ENCODE measurements around the gene SBK3. TPM values are rescaled to one million over a fixed set of nuclear protein-coding genes. Genes with fewer than 3 reads are reported as not detected.

The SBK3 gene
- total RNA-seq, 1 donor from 2014 or later, result not detected

DNA sequence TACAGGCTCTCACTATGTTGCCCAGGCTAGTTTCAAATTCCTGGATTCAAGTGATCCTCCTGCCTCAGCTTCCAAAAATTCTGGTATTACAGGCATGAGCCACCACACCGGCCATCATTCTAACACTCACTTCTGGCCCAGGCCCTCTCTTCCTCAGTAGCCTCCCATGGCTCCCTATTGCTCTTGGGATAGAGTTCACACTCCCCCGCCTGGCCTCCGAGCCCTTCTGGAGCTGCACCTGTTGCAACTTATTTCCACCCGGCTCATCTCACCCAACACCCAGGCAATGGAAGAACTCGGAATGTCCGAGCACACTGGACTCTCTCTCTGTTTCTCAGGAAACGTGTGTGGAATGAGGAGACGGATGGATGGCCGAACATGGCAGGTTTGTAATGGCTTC is 9.0 kb upstream of the SBK3 start:
- Histone ChIP-seq H3K27me3 (no peaks in the 10 kb centered on the region), H3K4me3 (no peak overlapping the region), H3K27ac (no peak overlapping the region), H3K9me3 (no peaks in the 10 kb centered on the region), H3K4me1 (no peaks in the 10 kb centered on the region), H3K36me3 (no peaks in the 10 kb centered on the region)
- intact Hi-C loops (cut with DNase I), result no loop called here
- TF ChIP-seq, protein P1, sequence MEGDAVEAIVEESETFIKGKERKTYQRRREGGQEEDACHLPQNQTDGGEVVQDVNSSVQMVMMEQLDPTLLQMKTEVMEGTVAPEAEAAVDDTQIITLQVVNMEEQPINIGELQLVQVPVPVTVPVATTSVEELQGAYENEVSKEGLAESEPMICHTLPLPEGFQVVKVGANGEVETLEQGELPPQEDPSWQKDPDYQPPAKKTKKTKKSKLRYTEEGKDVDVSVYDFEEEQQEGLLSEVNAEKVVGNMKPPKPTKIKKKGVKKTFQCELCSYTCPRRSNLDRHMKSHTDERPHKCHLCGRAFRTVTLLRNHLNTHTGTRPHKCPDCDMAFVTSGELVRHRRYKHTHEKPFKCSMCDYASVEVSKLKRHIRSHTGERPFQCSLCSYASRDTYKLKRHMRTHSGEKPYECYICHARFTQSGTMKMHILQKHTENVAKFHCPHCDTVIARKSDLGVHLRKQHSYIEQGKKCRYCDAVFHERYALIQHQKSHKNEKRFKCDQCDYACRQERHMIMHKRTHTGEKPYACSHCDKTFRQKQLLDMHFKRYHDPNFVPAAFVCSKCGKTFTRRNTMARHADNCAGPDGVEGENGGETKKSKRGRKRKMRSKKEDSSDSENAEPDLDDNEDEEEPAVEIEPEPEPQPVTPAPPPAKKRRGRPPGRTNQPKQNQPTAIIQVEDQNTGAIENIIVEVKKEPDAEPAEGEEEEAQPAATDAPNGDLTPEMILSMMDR (IDR thresholded peaks at IDR 0.05), result no peak
- TF ChIP-seq POLR2AphosphoS5 (IDR thresholded peaks at IDR 0.05; ENCODE audit: insufficient read depth in 1 of 2, low read depth in 1 of 2), result no peak
- no peak for TF ChIP-seq POLR2A (IDR thresholded peaks at IDR 0.05)
- DNase-seq (ENCODE audit: extremely low spot score in 2 of 2), result no peak

DNA sequence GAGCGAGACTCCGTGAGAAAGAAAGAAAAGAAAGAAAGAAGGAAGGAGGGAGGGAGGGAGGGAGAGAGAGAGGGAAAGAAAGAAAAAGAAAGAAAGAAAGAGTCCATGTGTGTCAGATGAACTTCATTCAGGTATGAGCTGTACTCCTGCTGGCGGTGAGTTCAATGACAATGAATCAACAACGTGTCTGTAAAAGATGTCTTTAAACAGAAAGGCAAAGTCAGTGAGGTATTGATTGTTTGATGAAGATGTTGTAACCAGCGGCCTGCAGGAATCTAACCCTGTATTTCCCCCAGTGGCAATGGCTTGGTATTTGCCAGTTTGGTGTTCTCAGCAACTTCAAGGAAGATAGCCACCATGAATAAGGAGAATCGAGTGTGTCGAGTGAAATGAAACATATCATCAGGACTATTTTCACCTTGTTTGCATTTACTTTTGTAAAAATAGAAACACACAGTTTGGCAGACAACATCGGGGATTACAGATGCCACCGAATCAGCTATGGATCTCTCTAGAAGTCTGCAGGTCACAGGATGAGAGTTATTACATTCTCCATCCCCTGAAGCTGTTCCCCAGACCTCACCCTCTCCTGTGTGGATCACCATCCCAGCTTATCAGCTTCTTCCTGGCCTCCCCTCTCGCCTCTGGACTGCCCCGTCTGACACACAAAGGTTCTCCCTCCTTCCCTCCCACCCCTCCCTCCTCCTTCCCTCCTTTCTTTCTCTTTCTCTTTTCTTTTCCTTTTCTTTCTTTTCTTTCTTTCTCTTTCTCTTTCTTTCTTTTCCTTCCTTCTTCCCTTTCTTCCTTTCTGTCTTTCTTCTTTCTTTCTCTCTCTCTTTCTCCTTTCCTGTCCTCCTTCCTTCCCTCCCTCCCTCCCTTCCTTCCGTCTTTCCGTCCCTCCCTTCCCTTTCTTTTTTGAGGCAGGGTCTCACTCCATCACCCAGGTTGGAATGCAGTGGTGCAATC is 8.2 kb upstream of the SBK3 start:
- Histone ChIP-seq H3K27me3 (no peaks in the 10 kb centered on the region), H3K9me3 (no peaks in the 10 kb centered on the region)
- intact Hi-C loops (cut with DNase I), result no loop called here

DNA sequence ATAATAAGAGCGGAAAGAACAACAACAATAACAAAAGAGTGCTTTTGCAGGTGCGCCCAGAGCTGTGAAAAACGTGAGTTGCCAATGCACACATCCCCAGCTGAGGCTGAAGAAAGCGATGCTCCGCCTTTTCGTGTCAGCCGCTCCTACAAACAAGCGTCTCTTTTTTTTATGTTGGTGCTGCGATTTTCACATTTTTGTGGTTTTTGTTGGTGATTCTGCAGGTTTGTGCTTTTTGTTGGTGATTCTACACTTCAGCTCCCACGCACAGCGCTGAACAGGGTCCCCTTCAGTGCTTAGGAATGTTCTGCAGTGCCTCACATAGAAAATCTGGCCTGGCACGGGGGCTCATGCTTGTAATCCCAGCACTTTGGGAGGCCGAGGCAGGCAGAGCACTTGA is 7.3 kb upstream of the SBK3 start:
- no peak overlapping the region for H3K27ac ChIP-seq
- no peaks in the 10 kb centered on the region for H3K27me3 ChIP-seq
- H3K4me3 ChIP-seq, result no peak overlapping the region
- H3K9me3 ChIP-seq, result no peaks in the 10 kb centered on the region
- H3K4me1 ChIP-seq, result no peaks in the 10 kb centered on the region
- intact Hi-C loops (cut with DNase I), result no loop called here
- TF ChIP-seq, protein P1 (IDR thresholded peaks at IDR 0.05), result no peak
- TF ChIP-seq POLR2A (IDR thresholded peaks at IDR 0.05) (no peak), POLR2AphosphoS5 (IDR thresholded peaks at IDR 0.05; ENCODE audit: insufficient read depth in 1 of 2, low read depth in 1 of 2) (no peak)
- no peaks in the 10 kb centered on the region for H3K36me3 ChIP-seq
- no peak for DNase-seq (ENCODE audit: extremely low spot score in 2 of 2)

More for the DNA sequence above, 8.2 kb upstream of the SBK3 start:
- no peak for DNase-seq (ENCODE audit: extremely low spot score in 2 of 2)
- H3K4me1 ChIP-seq, result no peaks in the 10 kb centered on the region
- no peaks in the 10 kb centered on the region for H3K36me3 ChIP-seq
- H3K27ac ChIP-seq, result no peak overlapping the region
- no peak overlapping the region for H3K4me3 ChIP-seq
- TF ChIP-seq POLR2AphosphoS5 (IDR thresholded peaks at IDR 0.05; ENCODE audit: insufficient read depth in 1 of 2, low read depth in 1 of 2) (no peak), POLR2A (IDR thresholded peaks at IDR 0.05) (no peak)
- TF ChIP-seq, protein P1 (IDR thresholded peaks at IDR 0.05), result no peak

DNA sequence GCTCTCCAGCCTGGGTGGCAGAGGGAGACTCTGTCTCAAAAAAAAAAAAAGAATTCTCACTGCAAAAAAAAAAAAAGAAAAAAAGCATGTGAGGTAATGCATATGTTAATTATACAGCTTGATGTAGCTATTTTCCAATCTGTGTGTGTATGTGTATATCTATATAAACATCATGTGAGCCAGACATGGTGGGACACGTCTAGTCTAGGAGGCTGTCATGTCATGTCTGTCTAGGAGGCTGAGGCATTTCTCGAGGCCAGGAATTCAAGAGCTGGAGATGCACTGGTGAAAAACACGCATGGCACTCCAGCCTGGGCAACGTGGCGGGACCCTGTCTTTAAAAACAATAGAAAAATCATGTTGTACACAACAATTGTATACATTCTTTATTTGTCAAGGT is 6.9 kb upstream of the SBK3 start:
- H3K4me3 ChIP-seq, result no peak overlapping the region
- no peaks in the 10 kb centered on the region for H3K27me3 ChIP-seq
- H3K36me3 ChIP-seq, result no peaks in the 10 kb centered on the region
- H3K4me1 ChIP-seq, result no peaks in the 10 kb centered on the region
- intact Hi-C loops (cut with DNase I), result no loop called here
- TF ChIP-seq POLR2AphosphoS5 (IDR thresholded peaks at IDR 0.05; ENCODE audit: insufficient read depth in 1 of 2, low read depth in 1 of 2) (no peak), POLR2A (IDR thresholded peaks at IDR 0.05) (no peak)
- TF ChIP-seq, protein P1 (IDR thresholded peaks at IDR 0.05), result no peak
- H3K9me3 ChIP-seq, result no peaks in the 10 kb centered on the region
- no peak overlapping the region for H3K27ac ChIP-seq
- DNase-seq (ENCODE audit: extremely low spot score in 2 of 2), result no peak

DNA sequence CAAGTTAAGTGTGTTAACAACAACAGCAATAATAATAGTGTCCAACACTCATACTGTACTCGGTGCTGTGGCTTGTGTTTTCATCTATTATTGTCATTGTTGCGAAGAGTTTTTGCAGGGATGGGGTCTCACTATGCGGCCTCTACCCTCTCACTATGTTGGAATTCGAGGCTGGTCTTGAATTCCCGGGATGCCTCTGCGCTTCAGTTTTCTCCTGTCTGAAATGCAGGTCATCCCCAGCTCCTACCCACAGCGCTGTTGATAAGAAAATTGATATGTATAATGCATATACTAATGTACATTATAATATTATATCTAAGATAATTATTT is 4.9 kb upstream of the SBK3 start:
- intact Hi-C loops (cut with DNase I), result no loop called here
- no peak overlapping the region for H3K4me3 ChIP-seq
- H3K36me3 ChIP-seq, result no peaks in the 10 kb centered on the region
- TF ChIP-seq POLR2AphosphoS5 (IDR thresholded peaks at IDR 0.05; ENCODE audit: insufficient read depth in 1 of 2, low read depth in 1 of 2) (no peak), POLR2A (IDR thresholded peaks at IDR 0.05) (no peak)
- TF ChIP-seq, protein P1 (IDR thresholded peaks at IDR 0.05), result no peak
- no peak overlapping the region for H3K27ac ChIP-seq
- no peaks in the 10 kb centered on the region for H3K9me3 ChIP-seq
- DNase-seq (ENCODE audit: extremely low spot score in 2 of 2), result no peak
- H3K4me1 ChIP-seq, result no peaks in the 10 kb centered on the region
- no peaks in the 10 kb centered on the region for H3K27me3 ChIP-seq
